ENCODE data around the gene UGT8.

DNA sequence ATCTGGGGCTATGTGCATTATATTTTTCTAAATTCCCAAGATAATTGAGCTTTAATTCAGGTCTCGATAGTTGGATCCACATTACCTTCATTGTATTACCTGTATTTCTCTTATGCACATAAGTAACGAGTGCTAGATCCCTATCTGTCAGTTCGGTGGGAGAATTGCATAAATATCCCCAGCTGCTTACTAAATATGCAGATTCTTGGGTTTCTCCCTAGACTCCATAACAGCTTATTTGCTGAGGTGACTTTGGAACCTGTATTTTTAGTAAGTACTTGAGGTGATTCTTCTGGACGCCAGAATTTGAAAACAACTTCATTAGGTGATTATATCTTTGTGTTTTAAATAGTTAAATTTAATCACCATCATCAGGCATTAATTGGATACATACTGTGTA is 15.0 kb downstream of the UGT8 start:
- TF ChIP-seq EP300 (IDR thresholded peaks at IDR 0.05): no peak
- TF ChIP-seq, protein P1, sequence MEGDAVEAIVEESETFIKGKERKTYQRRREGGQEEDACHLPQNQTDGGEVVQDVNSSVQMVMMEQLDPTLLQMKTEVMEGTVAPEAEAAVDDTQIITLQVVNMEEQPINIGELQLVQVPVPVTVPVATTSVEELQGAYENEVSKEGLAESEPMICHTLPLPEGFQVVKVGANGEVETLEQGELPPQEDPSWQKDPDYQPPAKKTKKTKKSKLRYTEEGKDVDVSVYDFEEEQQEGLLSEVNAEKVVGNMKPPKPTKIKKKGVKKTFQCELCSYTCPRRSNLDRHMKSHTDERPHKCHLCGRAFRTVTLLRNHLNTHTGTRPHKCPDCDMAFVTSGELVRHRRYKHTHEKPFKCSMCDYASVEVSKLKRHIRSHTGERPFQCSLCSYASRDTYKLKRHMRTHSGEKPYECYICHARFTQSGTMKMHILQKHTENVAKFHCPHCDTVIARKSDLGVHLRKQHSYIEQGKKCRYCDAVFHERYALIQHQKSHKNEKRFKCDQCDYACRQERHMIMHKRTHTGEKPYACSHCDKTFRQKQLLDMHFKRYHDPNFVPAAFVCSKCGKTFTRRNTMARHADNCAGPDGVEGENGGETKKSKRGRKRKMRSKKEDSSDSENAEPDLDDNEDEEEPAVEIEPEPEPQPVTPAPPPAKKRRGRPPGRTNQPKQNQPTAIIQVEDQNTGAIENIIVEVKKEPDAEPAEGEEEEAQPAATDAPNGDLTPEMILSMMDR (IDR thresholded peaks at IDR 0.05): no peak
